ENCODE measurements around the gene ZNRF3.
"Not testable (repeated sequence)": the region's sequence is repeated elsewhere in the genome, so short reads cannot be mapped to it uniquely, and the experiment has no call there.

The ZNRF3 gene

GRCh38 chr22:28885939-28886338 lies 2.6 kb downstream of the ZNRF3 start:
- DNase-seq, result no peak

- DNase-seq, result not testable (repeated sequence)
Measured at GRCh38 chr22:28886679-28887078, 3.3 kb downstream of the ZNRF3 start.

DNA sequence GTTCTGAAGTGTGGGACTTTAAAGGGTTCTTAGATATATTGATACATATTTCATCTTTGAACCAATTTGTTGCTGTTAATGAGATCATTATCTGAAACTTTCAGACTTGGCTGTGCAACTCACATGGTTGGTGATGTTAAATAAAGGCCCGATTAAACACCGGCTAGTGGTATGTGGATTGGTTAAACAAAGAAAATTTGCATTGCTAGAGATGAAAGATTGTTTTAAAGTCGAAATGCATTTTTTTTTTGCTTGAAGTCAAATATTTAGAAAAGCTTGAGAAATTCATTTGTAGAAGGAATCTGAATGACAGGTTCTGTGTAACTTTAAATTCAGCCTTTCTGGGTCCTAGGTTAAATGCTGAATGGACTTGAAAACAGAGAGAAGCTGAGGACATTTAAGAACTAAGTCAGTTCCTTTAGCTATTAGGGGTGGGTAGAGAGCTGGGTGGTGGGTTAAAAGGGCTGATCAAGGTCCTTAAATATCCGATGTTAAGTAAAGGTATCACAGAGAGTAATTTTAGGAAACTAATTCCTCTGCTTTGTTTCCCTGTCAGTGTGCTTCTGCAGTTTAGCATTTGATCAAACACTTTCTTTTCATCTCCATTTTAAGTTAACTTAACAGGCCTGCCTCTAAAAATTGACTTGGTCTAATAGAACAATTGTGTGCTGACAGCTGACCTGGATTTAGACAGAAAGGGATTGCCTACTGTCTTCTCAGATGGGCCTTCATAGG lies 4.5 kb downstream of the ZNRF3 start:
- no peak for DNase-seq

GRCh38 chr22:28889478-28890024 lies 6.2 kb downstream of the ZNRF3 start:
- DNase-seq, result no peak

DNA sequence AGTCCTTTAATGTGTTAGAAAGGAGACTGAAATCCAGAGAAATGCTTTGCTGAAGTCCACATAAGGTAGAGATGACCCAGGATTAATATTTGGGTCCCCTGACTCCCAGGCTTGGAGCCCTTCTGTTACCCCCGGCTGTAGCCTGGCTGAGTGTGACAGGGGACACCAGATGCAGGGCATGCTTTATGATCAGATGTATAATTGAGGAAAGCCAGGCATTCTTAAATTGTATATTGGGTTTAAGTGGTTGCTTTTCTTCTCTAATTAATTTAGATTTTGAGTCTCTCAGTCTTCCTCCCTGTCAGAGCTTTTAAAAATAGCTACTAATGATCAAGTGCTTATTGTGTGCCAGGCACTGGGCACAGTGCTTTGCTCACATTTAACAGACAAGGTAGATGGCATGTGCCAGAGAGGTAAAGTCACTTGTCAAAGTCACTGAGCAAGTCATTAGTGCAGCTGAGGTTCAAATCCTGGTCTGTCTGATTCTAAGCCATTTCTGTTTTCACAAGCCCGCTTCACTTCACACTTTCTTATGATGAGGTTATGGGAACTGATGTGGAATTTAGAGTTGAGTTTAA lies 7.9 kb downstream of the ZNRF3 start:
- DNase-seq, result no peak

DNA sequence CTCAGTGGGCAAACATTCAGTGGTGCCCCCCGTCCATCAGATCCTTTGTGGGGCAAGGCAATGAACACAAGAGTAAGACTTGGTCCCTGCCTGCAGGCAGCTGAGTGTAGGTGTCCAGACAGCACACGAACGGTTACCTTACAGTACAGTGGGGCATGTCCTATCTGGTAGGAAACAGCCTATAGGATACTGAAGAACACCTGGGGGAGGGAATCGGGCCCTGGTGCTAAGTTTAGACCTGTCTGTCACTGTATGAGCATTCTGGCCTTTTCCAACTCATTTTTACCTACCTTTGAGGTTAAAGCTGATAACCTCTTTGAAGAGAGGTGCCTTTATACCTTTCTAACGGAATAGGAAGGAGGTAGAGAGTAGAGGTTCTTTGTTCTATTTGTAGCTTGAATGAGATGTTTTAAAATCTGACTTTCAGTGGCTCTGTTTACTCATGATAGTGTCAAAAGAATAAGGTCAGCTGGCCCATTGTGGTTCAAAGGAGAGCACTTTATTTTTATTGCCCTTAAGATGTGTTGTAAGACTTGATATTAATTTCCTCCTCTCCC lies 8.9 kb downstream of the ZNRF3 start:
- no peak for DNase-seq

GRCh38 chr22:28893810-28894209 lies 10.4 kb downstream of the ZNRF3 start:
- no peak for DNase-seq

DNA sequence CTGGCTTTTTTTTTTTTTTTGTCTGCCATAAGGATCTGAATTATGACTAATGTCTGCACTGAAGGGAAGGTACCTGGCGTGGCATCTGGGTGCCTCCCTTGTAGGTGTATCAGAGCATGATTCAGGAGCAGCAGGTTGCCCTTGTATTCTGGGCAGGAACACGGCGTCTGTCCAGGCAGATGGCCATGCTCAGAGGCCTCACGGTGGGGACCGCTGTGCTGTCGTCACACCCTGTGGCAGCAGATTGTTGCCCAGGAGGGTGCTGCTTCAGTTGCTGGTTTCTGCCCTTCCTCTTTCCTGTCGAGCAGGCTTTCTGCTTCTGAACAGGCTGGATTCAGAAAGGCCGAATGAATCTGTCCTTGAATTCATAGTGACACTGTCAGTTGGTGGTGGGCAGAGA lies 11.0 kb downstream of the ZNRF3 start:
- no peak for DNase-seq

DNA sequence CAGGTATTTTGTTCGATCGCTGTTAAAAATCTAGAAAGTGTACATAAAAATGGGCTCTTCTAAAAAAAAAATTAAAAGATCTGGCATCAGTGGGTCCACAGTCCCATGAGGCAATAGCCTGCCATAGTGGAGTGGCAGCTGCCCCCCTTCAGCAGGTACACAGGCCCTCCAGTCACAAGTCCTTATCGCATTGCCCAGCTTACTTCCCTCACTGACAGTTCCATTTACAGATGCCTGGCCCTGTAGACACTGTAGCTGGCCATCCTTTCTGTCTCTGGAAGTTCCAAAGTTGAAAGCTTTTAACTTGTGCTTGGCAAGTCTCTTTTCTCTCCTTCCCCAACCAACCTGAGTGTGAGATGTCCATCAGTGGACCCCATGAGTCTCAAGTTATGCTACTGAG lies 11.4 kb downstream of the ZNRF3 start:
- no peak for DNase-seq

DNA sequence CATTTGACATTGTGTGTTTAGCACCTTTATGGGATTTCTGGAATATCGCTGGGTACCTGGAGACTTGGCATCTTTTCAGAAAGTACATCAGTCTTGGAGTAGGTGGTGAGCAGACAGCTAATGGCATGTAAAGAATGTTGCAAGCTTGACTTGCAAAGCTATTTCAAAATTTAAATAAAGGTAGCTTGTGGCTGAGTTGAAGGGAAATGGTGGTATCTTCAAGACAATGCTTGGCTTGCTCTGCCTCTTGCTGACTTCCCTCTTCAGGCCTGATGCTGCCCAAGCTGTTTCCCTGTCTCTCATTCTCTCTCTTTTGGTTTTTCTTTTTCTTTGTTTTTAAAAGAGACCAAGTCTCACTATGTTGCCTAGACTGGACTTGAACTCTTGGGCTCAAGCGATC lies 13.2 kb downstream of the ZNRF3 start:
- no peak for DNase-seq

GRCh38 chr22:28898233-28898629 lies 14.9 kb downstream of the ZNRF3 start:
- DNase-seq, result no peak

GRCh38 chr22:28899199-28899853 lies 16.0 kb downstream of the ZNRF3 start:
- DNase-seq, result peak; percentile 58

DNA sequence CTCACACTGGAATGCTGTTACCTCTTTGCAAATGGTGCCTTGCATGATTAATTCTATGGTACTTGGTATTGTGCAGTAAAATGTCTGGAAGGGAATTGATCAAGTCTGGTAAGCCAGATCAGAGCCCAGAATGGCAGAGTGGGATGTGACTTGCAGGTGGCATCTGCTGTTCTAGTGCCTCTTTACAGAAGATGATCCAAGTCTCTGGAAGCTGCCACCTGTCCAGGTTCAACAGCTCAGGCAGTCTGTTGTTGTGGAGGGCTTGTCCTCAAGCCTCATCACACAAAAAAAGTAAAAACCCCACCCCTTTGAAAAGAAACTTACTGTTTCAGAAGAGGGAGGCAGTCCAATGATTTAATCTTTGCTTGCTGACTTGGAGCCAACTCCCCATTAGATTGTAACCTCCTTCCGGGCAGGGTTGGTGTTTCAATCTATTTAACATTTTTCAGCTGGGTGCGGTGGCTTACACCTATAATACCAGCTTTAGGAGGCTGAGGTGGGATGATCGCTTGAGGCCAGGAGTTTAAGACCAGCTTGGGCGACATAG lies 17.1 kb downstream of the ZNRF3 start:
- no peak for DNase-seq

DNA sequence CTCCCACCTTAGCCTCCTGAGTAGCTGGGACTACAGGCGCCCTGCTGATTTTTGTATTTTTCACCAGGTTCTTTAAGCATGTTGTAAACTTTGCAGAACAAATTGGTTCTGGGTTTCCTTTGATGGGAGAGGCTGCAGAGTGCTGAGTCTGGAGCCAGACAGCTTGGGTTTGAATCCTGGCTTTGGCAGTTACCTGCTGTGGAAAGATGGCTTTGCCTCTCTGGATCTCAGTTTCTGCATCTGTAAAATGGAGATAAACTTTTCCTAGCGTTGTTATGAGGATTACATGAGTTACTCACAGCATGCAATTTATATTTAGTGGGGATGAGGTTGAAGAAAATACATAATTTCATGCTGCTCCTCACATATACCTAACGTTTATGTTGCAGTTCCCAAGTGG lies 19.1 kb downstream of the ZNRF3 start:
- DNase-seq, result no peak

DNA sequence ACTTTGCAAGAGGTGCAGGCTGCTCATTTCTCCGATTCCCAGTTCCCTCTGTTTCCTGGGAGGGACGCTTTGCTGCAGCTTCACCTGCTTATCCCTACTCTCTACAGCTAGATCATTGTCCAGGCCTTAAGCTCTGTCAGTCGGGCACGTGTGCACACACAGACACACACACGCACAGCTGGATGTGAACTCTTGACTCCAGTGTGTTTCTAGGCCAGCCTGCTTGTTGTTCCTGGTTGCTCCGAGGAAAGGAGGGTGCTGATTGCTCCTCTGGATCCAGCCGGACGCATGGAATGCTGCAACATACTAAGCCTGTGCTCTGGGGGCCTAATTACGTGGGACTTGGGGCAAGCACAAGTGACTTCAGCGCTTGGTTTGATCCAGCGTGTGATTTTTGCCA lies 19.7 kb downstream of the ZNRF3 start:
- no peak for DNase-seq

- no peak for DNase-seq
Measured at GRCh38 chr22:28903729-28904128, 20.4 kb downstream of the ZNRF3 start.

- DNase-seq, result no peak
Measured at GRCh38 chr22:28904211-28904896, 21.0 kb downstream of the ZNRF3 start.

DNA sequence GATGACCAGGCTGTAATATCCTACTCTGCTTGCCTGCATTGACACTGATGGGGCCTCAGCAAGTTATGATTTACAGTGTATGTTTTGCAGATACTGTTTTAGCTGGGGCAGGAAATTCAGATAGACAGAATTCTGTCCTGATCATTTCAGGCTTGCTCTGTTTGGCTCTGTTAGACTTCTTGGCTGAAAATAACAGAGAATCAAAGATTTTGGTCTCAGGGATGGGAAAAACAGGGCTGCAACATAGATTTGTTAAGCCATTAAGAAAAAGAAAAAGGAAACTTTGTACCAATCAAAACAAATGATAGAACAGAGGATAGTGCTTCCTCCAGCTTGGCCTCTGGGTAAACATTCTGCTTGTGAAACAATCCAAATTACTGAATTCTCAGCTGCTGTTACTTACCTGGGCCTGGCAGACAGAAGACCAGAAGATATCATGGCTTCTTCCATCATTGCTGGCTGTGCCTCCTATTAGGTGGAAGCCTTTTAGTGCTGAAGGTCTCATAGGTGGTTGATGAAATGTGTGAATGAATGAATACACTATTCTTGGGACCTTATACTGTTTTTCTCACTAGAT lies 22.0 kb downstream of the ZNRF3 start:
- DNase-seq, result no peak

DNA sequence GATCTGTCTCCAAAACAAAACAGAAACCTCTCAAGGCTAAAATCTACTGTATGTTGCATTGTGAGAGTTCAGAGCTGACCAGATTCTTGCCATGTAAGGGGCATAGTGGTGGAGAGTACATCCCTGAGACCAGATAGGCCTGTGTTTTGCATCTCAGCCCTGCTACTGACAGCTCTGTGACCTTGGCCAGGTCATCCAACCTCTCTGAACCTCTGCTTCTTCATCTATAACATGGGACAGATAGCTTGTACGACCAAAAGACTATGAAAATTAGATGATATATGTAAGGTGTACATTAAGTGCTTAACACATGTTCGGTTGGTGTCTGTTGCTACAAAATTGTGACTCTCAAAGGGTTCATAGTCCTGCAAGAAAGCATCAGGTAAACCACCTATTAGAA lies 22.9 kb downstream of the ZNRF3 start:
- no peak for DNase-seq

DNA sequence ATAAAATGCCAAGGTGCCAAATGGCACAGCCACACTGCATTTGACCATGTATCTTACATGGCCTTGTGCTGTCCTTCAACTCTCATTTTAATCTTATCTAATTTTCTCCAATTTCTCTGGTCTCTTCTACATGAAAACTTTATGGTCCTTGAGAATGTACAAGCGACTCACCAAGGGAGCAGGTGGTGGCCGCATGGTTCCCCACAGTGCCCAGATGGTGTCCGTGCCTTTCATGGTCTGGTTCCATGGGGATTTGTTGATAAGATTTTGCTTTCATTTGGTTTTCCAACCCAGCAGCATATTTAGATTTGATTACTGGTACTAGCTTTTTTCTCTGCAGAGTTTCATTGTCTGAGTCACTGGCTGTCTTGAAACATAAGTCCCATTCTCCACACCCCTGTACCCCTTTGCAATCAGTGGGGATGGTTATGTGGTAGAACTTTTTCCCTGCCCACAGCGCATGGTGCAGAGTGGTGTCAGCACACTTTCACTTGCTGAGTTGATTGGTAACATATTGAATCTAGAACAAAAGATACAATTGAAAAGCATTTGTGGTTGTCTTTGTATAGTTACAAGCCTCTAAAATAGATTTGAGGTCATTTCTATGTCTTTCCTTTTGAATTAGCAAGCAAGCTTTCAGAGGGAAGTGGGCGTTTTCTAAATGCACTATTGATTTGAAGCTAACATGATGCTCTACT lies 24.1 kb downstream of the ZNRF3 start:
- no peak for DNase-seq

DNA sequence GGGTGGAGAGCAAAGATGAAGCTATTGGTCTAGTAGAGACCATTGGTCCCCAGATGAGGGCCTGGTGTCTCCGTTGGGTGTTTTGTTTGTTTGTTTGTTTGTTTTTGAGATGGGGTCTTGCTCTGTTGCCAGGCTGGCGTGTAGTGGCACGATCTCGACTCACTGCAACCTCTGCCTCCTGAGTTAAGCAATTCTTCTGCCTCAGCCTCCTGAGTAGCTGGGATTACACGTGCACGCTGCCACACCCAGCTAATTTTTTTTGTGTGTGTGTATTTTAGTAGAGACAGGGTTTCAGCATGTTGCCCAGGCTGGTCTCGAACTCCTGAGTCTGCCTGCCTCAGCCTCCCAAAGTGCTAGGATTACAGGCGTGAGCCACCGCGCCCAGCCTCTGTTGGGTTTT lies 25.4 kb downstream of the ZNRF3 start:
- DNase-seq, result not testable (repeated sequence)

- DNase-seq, result no peak
Measured at GRCh38 chr22:28909375-28909774, 26.0 kb downstream of the ZNRF3 start.
